Measurements from ENCODE around the gene GRB7.
"Not testable (repeated sequence)": the region's sequence is repeated elsewhere in the genome, so short reads cannot be mapped to it uniquely, and the experiment has no call there.

The GRB7 gene

DNA sequence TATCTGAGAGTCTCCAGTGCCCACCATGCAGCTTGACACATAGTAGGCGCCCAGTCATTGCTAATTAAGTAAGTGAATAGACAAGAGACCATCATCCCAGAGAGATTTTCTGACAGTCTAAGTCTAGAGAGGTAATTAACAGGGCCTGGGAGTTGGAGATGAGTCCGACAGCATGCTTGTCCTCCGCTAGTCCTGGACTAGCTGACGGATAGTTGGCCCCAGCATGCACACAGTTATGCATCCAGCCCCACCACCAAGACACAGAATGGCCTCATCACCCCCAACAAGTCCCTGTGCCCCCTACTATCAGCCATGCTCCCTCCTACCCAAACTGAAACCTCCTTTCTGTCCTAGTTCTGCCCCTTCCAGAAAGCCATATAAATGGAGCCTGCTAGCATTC, 10.0 kb downstream of the GRB7 start:
- Histone ChIP-seq H3K4me2 (ENCODE audit: low read length) (no peak overlapping the region), H2AK5ac (ENCODE audit: low read length) (no peak overlapping the region), H3K4me1 (ENCODE audit: control insufficient read depth, low read depth, low read length) (no peaks in the 10 kb centered on the region), H4K5ac (ENCODE audit: low read length) (no peak overlapping the region), H3K56ac (ENCODE audit: low read length) (no peak overlapping the region), H3K27me3 (ENCODE audit: insufficient read depth, low read length, poor library complexity) (no peaks in the 10 kb centered on the region), H2BK120ac (ENCODE audit: low read depth, low read length) (no peak overlapping the region), H3K27ac (ENCODE audit: low read depth, low read length) (no peak overlapping the region), H4K8ac (ENCODE audit: low read depth, low read length) (no peak overlapping the region), H2BK15ac (replicated peaks; ENCODE audit: low read depth) (no peak overlapping the region), H3K4ac (ENCODE audit: low read depth, low read length) (no peak overlapping the region), H3K36me3 (ENCODE audit: control insufficient read depth, insufficient read depth, low read length) (peaks cover 2% of the 10 kb centered on the region), H3K18ac (ENCODE audit: low read length) (no peak overlapping the region), H3K79me2 (ENCODE audit: control insufficient read depth, insufficient read depth, low read length) (no peaks in the 10 kb centered on the region), H3K9ac (ENCODE audit: low read length) (no peak overlapping the region), H3K79me1 (ENCODE audit: low read length) (no peaks in the 10 kb centered on the region), H2BK5ac (ENCODE audit: low read length) (no peak overlapping the region), H3K4me3 (ENCODE audit: low read length) (no peak overlapping the region), H3K23ac (ENCODE audit: low read length) (no peak overlapping the region)
- WGBS (ENCODE audit: extremely low coverage, insufficient coverage, low lambda C conversion rate) = no CpG with 5 or more reads among the region's 4 CpGs
- DNase-seq = no peak

DNA sequence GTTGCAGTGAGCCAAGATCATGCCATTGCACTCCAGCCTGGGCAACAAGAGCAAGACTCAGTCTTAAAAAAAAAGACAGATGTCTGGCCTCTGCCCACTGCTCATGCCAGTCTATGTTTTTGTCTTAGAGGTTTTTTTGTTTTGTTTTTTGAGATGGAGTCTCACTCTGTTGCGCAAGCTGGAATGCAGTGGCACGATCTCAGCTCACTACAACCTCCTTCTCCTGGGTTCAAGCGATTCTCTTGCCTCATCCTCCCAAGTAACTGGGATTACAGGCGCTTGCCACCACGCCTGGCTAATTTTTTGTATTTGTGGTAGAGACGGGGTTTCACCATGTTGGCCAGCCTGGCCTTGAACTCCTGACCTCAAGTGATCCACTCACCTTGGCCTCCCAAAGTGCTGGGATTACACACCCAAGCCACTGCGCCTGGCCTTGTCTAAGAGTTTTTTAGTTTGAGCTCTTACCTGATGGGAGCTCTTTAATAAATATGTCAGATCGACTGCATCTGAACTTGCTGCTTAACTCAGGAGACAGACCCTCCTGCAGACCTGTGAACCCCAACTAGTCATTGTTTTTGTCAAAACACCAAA, 10.8 kb downstream of the GRB7 start:
- H2BK15ac ChIP-seq (replicated peaks; ENCODE audit: low read depth); H3K4me3 ChIP-seq (ENCODE audit: low read length); H3K27ac ChIP-seq (ENCODE audit: low read depth, low read length); H3K4me1 ChIP-seq (ENCODE audit: control insufficient read depth, low read depth, low read length); H3K18ac ChIP-seq (ENCODE audit: low read length); H3K79me1 ChIP-seq (ENCODE audit: low read length); H3K56ac ChIP-seq (ENCODE audit: low read length); H2BK120ac ChIP-seq (ENCODE audit: low read depth, low read length); DNase-seq; H2BK5ac ChIP-seq (ENCODE audit: low read length); H3K9ac ChIP-seq (ENCODE audit: low read length); H3K36me3 ChIP-seq (ENCODE audit: control insufficient read depth, insufficient read depth, low read length); H3K23ac ChIP-seq (ENCODE audit: low read length); H3K4me2 ChIP-seq (ENCODE audit: low read length); H4K8ac ChIP-seq (ENCODE audit: low read depth, low read length); H2AK5ac ChIP-seq (ENCODE audit: low read length); H3K27me3 ChIP-seq (ENCODE audit: insufficient read depth, low read length, poor library complexity); H3K79me2 ChIP-seq (ENCODE audit: control insufficient read depth, insufficient read depth, low read length); H3K4ac ChIP-seq (ENCODE audit: low read depth, low read length); H4K5ac ChIP-seq (ENCODE audit: low read length): not testable (repeated sequence)
- WGBS (ENCODE audit: extremely low coverage, insufficient coverage, low lambda C conversion rate) = no CpG with 5 or more reads among the region's 8 CpGs

DNA sequence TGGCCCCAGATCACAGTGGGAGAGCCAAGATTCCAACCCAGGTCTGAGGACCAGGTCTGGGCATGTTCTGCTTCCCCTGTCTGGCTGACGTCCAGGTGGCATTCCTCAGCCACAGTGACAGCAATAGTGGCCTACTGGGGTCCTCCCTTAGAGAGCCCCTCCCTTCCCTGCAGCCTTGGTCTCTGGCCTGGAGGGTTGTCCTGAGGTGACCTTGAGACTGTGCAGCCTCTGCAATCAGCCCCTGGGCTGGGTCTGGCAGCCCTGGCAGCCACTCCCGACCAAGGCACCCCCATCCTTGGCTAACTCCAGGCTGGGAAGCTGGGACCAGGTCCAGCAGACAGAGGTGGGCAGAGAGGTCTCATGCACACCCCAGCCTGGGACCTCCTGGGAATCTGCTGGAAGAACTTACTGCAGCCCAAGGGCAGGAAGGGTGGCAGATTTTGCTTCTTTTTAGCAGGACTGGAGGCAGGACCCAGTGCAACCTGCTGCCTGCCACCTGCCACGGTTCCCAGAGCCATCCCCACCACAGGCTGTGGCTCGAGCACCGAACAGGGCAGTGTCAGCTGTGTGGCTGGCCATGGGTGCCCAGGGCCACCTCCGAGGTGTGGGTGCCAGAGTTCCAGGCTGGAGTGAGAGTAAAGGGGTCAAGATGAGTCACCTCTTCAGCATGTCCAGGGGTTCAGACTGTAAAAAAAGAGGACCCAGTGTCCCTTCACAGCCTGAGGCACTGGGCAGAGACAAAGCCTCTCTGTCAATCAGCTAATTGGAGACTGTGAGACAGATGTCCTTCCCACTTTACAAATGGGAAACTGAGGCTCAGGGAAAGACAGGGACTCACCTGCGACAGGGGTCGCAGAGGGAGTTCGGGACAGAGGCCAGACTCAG, 12.6 kb downstream of the GRB7 start:
- Histone ChIP-seq H3K4me2 (ENCODE audit: low read length) (no peak overlapping the region), H3K23ac (ENCODE audit: low read length) (no peak overlapping the region), H4K5ac (ENCODE audit: low read length) (no peak overlapping the region), H3K4me3 (ENCODE audit: low read length) (no peak overlapping the region), H3K36me3 (ENCODE audit: control insufficient read depth, insufficient read depth, low read length) (no peaks in the 10 kb centered on the region), H3K56ac (ENCODE audit: low read length) (no peak overlapping the region), H3K27me3 (ENCODE audit: insufficient read depth, low read length, poor library complexity) (no peaks in the 10 kb centered on the region), H3K79me2 (ENCODE audit: control insufficient read depth, insufficient read depth, low read length) (no peaks in the 10 kb centered on the region), H3K9ac (ENCODE audit: low read length) (no peak overlapping the region), H2BK5ac (ENCODE audit: low read length) (no peak overlapping the region), H3K18ac (ENCODE audit: low read length) (no peak overlapping the region), H3K4ac (ENCODE audit: low read depth, low read length) (no peak overlapping the region), H2AK5ac (ENCODE audit: low read length) (no peak overlapping the region), H2BK15ac (replicated peaks; ENCODE audit: low read depth) (no peak overlapping the region), H3K79me1 (ENCODE audit: low read length) (no peaks in the 10 kb centered on the region), H4K8ac (ENCODE audit: low read depth, low read length) (no peak overlapping the region), H3K27ac (ENCODE audit: low read depth, low read length) (no peak overlapping the region), H3K4me1 (ENCODE audit: control insufficient read depth, low read depth, low read length) (peaks cover under 1% of the 10 kb centered on the region), H2BK120ac (ENCODE audit: low read depth, low read length) (no peak overlapping the region)
- no peak for DNase-seq
- WGBS (ENCODE audit: extremely low coverage, insufficient coverage, low lambda C conversion rate) = no CpG with 5 or more reads among the region's 9 CpGs

GRCh38 chr17:39751016-39751543, 13.3 kb downstream of the GRB7 start:
- Histone ChIP-seq H4K5ac (ENCODE audit: low read length) (no peak overlapping the region), H3K23ac (ENCODE audit: low read length) (no peak overlapping the region), H2BK15ac (replicated peaks; ENCODE audit: low read depth) (no peak overlapping the region), H3K27me3 (ENCODE audit: insufficient read depth, low read length, poor library complexity) (no peaks in the 10 kb centered on the region), H3K56ac (ENCODE audit: low read length) (no peak overlapping the region), H3K4ac (ENCODE audit: low read depth, low read length) (no peak overlapping the region), H2BK5ac (ENCODE audit: low read length) (no peak overlapping the region), H3K79me1 (ENCODE audit: low read length) (no peaks in the 10 kb centered on the region), H3K18ac (ENCODE audit: low read length) (no peak overlapping the region), H2BK120ac (ENCODE audit: low read depth, low read length) (no peak overlapping the region), H3K36me3 (ENCODE audit: control insufficient read depth, insufficient read depth, low read length) (no peaks in the 10 kb centered on the region), H2AK5ac (ENCODE audit: low read length) (no peak overlapping the region), H3K4me1 (ENCODE audit: control insufficient read depth, low read depth, low read length) (peaks cover 2% of the 10 kb centered on the region), H3K79me2 (ENCODE audit: control insufficient read depth, insufficient read depth, low read length) (no peaks in the 10 kb centered on the region), H4K8ac (ENCODE audit: low read depth, low read length) (no peak overlapping the region), H3K27ac (ENCODE audit: low read depth, low read length) (no peak overlapping the region), H3K9ac (ENCODE audit: low read length) (no peak overlapping the region), H3K4me2 (ENCODE audit: low read length) (no peak overlapping the region), H3K4me3 (ENCODE audit: low read length) (no peak overlapping the region)
- no peak for DNase-seq
- WGBS (ENCODE audit: extremely low coverage, insufficient coverage, low lambda C conversion rate) = no CpG with 5 or more reads among the region's 5 CpGs

- H3K18ac ChIP-seq (ENCODE audit: low read length) = no peak overlapping the region
- H3K79me1 ChIP-seq (ENCODE audit: low read length) = no peaks in the 10 kb centered on the region
- no peak for DNase-seq
- no peak overlapping the region for H4K8ac ChIP-seq (ENCODE audit: low read depth, low read length)
- H2BK120ac ChIP-seq (ENCODE audit: low read depth, low read length) = no peak overlapping the region
- no CpG with 5 or more reads among the region's 10 CpGs for WGBS (ENCODE audit: extremely low coverage, insufficient coverage, low lambda C conversion rate)
- no peak overlapping the region for H2BK5ac ChIP-seq (ENCODE audit: low read length)
- H3K27me3 ChIP-seq (ENCODE audit: insufficient read depth, low read length, poor library complexity) = no peaks in the 10 kb centered on the region
- no peaks in the 10 kb centered on the region for H3K36me3 ChIP-seq (ENCODE audit: control insufficient read depth, insufficient read depth, low read length)
- no peak overlapping the region for H3K9ac ChIP-seq (ENCODE audit: low read length)
- no peaks in the 10 kb centered on the region for H3K79me2 ChIP-seq (ENCODE audit: control insufficient read depth, insufficient read depth, low read length)
- no peak overlapping the region for H2BK15ac ChIP-seq (replicated peaks; ENCODE audit: low read depth)
- peak overlapping the region; percentile 24 for H3K23ac ChIP-seq (ENCODE audit: low read length)
- no peak overlapping the region for H4K5ac ChIP-seq (ENCODE audit: low read length)
- peak overlapping the region; percentile 8 for H3K56ac ChIP-seq (ENCODE audit: low read length)
- H3K4me2 ChIP-seq (ENCODE audit: low read length) = no peak overlapping the region
- no peak overlapping the region for H3K4ac ChIP-seq (ENCODE audit: low read depth, low read length)
- no peak overlapping the region for H3K27ac ChIP-seq (ENCODE audit: low read depth, low read length)
- H2AK5ac ChIP-seq (ENCODE audit: low read length) = no peak overlapping the region
- H3K4me3 ChIP-seq (ENCODE audit: low read length) = no peak overlapping the region
- H3K4me1 ChIP-seq (ENCODE audit: control insufficient read depth, low read depth, low read length) = peaks cover 2% of the 10 kb centered on the region
Measured at GRCh38 chr17:39751637-39752036, 13.9 kb downstream of the GRB7 start.

Measured in mesendoderm (in vitro differentiated cells).